HepG2 (cell line): ENCODE measurements around the gene MIER2. TPM values are rescaled to one million over a fixed set of nuclear protein-coding genes. Genes with fewer than 3 reads are reported as not detected.

Experiments
- ATAC-seq: fragments of 200-7000 bp; cut with Tn5 transposase; 3 replicates; pipeline ENCODE4 v1.9.1; 2020; ENCODE audit warnings: mild to moderate bottlenecking, moderate library complexity
- BruUV-seq: library from RNA; stranded (reverse); fragments of 400-500 nt; replicated peaks from 2 replicates; lab custom pipeline; 2021; lab: Mats Ljungman, UMichigan
- CTCF ChIA-PET: fragments of 300-600 bp; formaldehyde crosslinking; extraction: SDS; loops from one replicate; lab custom pipeline; 2021; ENCODE audit warnings: low total read pairs, inconsistent platforms, low intra/inter-chr PET ratio; lab: Yijun Ruan, JAX
- POLR2A ChIA-PET: fragments of 350-600 bp; sonication (Branson Sonifier 250); formaldehyde crosslinking; loops from one replicate; lab custom pipeline; 2020; ENCODE audit warnings: antibody characterized with exemption, inconsistent platforms; lab: Yijun Ruan, JAX
- DNase-seq: peaks from one replicate; pipeline ENCODE4 v3.0.0-alpha.2; 2015; ENCODE audit warnings: low spot score
- FAIRE-seq: peaks from 3 replicates; lab custom pipeline; 2011; peaks lifted over from hg19 to GRCh38; lab: Jason Lieb, UNC
- H2AFZ ChIP-seq: one replicate; pipeline ENCODE4 v1.6.1; 2011; ENCODE audit warnings: low read length, inconsistent platforms
- H3K27ac ChIP-seq: fragments of 300-600 bp; 3 replicates; pipeline ENCODE4 v1.8.0; 2011; ENCODE audit warnings: mixed run types, mild to moderate bottlenecking, mixed read lengths, low read length, inconsistent platforms; ENCODE audit not compliant: insufficient read depth; ENCODE audit errors: extremely low read length
- H3K27me3 ChIP-seq, 2 experiments: fragments of 200-600 bp in 1 of 2; 2 replicates in 1 of 2; 3 replicates in 1 of 2; pipeline versions ENCODE4 v1.6.0 to v1.8.0; 2011; ENCODE audit warnings: low read length in 2 of 2, mild to moderate bottlenecking in 2 of 2, moderate library complexity in 2 of 2, inconsistent platforms in 1 of 2; ENCODE audit not compliant: insufficient read depth in 2 of 2, control insufficient read depth in 1 of 2
- H3K36me3 ChIP-seq, 2 experiments: fragments of 200-600 bp in 1 of 2; replicated peaks in 1 of 2; 2 replicates in 1 of 2; 3 replicates in 1 of 2; pipeline versions ENCODE4 v1.5.1 to v1.8.0; 2011; ENCODE audit warnings: low read length in 2 of 2, inconsistent platforms in 1 of 2; ENCODE audit not compliant: insufficient read depth in 2 of 2, control insufficient read depth in 1 of 2
- H3K4me1 ChIP-seq: 2 replicates; pipeline ENCODE4 v1.5.1; 2012; ENCODE audit warnings: low read length, inconsistent platforms; ENCODE audit not compliant: insufficient read depth
- H3K4me2 ChIP-seq: 2 replicates; pipeline ENCODE4 v1.6.0; 2011; ENCODE audit warnings: low read depth, low read length, inconsistent platforms
- H3K4me3 ChIP-seq, 3 experiments: fragments of 200-600 bp in 1 of 3; sonication (generic), shearing (Covaris generic) in 1 of 3; replicated peaks in 1 of 3; 2 replicates each; pipeline ENCODE4 v1.5.1; 2011 to 2016; ENCODE audit warnings: low read length in 3 of 3, inconsistent platforms in 2 of 3, low read depth in 2 of 3, mild to moderate bottlenecking in 2 of 3, control low read depth in 1 of 3, mixed read lengths in 1 of 3; ENCODE audit not compliant: insufficient read depth in 1 of 3
- H3K79me2 ChIP-seq: one replicate; pipeline ENCODE4 v1.6.1; 2011; ENCODE audit warnings: low read length, inconsistent platforms; ENCODE audit not compliant: insufficient read depth
- H3K9ac ChIP-seq: 2 replicates; pipeline ENCODE4 v1.6.0; 2011; ENCODE audit warnings: mild to moderate bottlenecking, low read depth, low read length, inconsistent platforms; ENCODE audit not compliant: insufficient read depth
- H3K9me3 ChIP-seq: 2 replicates; pipeline ENCODE4 v1.5.1; 2012; ENCODE audit warnings: mild to moderate bottlenecking, low read length
- H4K20me1 ChIP-seq: 2 replicates; pipeline ENCODE4 v1.6.0; 2011; ENCODE audit warnings: inconsistent platforms, mild to moderate bottlenecking, low read length, moderate library complexity; ENCODE audit not compliant: insufficient read depth
- CBX5 ChIP-seq: sonication (generic); formaldehyde crosslinking; IDR thresholded peaks from 2 replicates; pipeline ENCODE4 v1.4.0; 2020; ENCODE audit warnings: missing genetic modification reagents, borderline replicate concordance
- DNMT1 ChIP-seq: sonication (generic); formaldehyde crosslinking; IDR thresholded peaks from 2 replicates; pipeline ENCODE4 v1.5.1; 2020; ENCODE audit warnings: mild to moderate bottlenecking, missing genetic modification reagents
- GPN1 ChIP-seq: sonication (generic); formaldehyde crosslinking; IDR thresholded peaks from 2 replicates; pipeline ENCODE4 v1.5.1; 2020; ENCODE audit warnings: missing genetic modification reagents, borderline replicate concordance
- GTF2F1 ChIP-seq: fragments of 150-350 bp; IDR thresholded peaks from 2 replicates; pipeline ENCODE4 v1.6.1; 2014; ENCODE audit warnings: low read length
- PRDM4 ChIP-seq: sonication (generic); formaldehyde crosslinking; IDR thresholded peaks from 2 replicates; pipeline ENCODE4 v1.9.0; 2021; ENCODE audit warnings: missing genetic modification reagents, borderline replicate concordance
- SMARCE1 ChIP-seq: fragments of 450-650 bp; IDR thresholded peaks from 2 replicates; pipeline ENCODE4 v1.6.1; 2017; ENCODE audit warnings: borderline replicate concordance
- ZFP36 ChIP-seq: fragments of 150-350 bp; IDR thresholded peaks from 2 replicates; pipeline ENCODE4 v1.6.1; 2018; ENCODE audit warnings: borderline replicate concordance, low read length, low read depth; ENCODE audit not compliant: partially characterized antibody
- ZNF275 ChIP-seq: sonication (generic); formaldehyde crosslinking; IDR thresholded peaks from 2 replicates; pipeline ENCODE4 v1.8.0; 2022; ENCODE audit warnings: missing genetic modification reagents, mild to moderate bottlenecking, inconsistent platforms, borderline replicate concordance
- ZNF629 ChIP-seq: sonication (generic); formaldehyde crosslinking; conservative IDR thresholded peaks from 2 replicates; pipeline ENCODE4 v1.5.0; 2020; ENCODE audit warnings: missing genetic modification reagents
- ZNF784 ChIP-seq: sonication (generic); formaldehyde crosslinking; IDR thresholded peaks from 2 replicates; pipeline ENCODE4 v1.5.1; 2020; ENCODE audit warnings: missing genetic modification reagents, mild to moderate bottlenecking, borderline replicate concordance
- ZSCAN29 ChIP-seq: sonication (generic); formaldehyde crosslinking; conservative IDR thresholded peaks from 2 replicates; pipeline ENCODE4 v1.4.0; 2020; ENCODE audit warnings: mild to moderate bottlenecking, missing genetic modification reagents
- WGBS: methylation state at CpG from one replicate; pipeline ENCODE4 v1.1.6; 2017; ENCODE audit warnings: low lambda C conversion rate; 5-methylcytosine and 5-hydroxymethylcytosine counted together
- in situ Hi-C: cut with HindIII; loops from 2 replicates; pipeline ENCODE4 v1.10.0; 2017; ENCODE audit warnings: low pct_unique_long_range_greater_than_20kb; ENCODE audit not compliant: extremely low pct_ligation_motif_present
- intact Hi-C: fragments of 100-400 bp; cut with micrococcal nuclease; formaldehyde crosslinking; loops from one replicate; pipeline ENCODE4 v1.10.0; 2022; ENCODE audit not compliant: unreplicated experiment
- polyA plus RNA-seq, 8 experiments: library from polyadenylated mRNA; depleted of rRNA in 3 of 8; stranded (reverse) in 7 of 8; unstranded in 1 of 8; fragments of >200 nt; fragmentation: Illumina TruSeq in 4 of 8; extraction: Trizol in 4 of 8; gene quantifications; 2 replicates each; pipeline versions ENCODE4 v1.2.1 to v1.2.3, GENCODE V29; 2011 to 2016; ENCODE audit warnings: low read depth in 4 of 8, missing spikeins in 1 of 8, mixed read lengths in 1 of 8; ENCODE audit not compliant: insufficient read depth in 1 of 8
- total RNA-seq, 5 experiments: library from RNA; depleted of rRNA; stranded (reverse); fragments of >200 nt; fragmentation: Illumina TruSeq; extraction: Trizol; gene quantifications; 2 replicates each; pipeline ENCODE4 v1.2.3, GENCODE V29; 2016; ENCODE audit warnings: low read depth in 1 of 5
- TF ChIP-seq, protein P1 (sequence below): sonication (generic); formaldehyde crosslinking; IDR thresholded peaks from 2 replicates; pipeline ENCODE4 v1.4.0; 2020; ENCODE audit warnings: missing genetic modification reagents

MIER2 gene
- total and polyA plus RNA-seq, 2 of the 13 experiments (the other 11 are each of a cell fraction or from before 2014, with no cell fraction given): 9.6 to 25.7 TPM

DNA sequence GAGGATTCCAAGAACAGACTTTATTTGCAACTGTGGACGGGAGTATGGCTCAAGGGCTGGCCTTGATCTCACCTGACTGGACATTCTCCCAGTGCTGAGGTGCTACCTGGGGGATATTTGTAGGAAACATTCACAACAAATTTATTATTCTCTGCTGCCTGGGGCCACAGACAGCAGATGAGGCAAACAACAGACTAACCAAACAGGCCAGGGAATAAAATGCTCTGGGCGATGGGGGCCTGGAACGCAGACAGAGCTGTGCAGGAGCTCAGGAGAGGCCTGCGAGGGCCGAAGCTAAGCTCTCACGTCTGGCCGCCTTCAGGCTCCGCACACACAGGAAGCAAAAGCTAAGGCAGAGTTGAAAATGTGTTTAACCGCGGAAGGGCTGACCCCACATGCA lies 61.2 kb downstream of the MIER2 start (continued):
- TF ChIP-seq, protein P1, sequence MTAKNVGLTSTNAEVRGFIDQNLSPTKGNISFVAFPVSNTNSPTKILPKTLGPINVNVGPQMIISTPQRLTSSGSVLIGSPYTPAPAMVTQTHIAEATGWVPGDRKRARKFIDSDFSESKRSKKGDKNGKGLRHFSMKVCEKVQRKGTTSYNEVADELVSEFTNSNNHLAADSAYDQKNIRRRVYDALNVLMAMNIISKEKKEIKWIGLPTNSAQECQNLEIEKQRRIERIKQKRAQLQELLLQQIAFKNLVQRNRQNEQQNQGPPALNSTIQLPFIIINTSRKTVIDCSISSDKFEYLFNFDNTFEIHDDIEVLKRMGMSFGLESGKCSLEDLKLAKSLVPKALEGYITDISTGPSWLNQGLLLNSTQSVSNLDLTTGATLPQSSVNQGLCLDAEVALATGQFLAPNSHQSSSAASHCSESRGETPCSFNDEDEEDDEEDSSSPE (CRISPR knock-in tag): no peak
- no peak for TF ChIP-seq GPN1 (CRISPR knock-in tag)

- Histone ChIP-seq H2AFZ (no peak overlapping the region), H3K27me3 (peaks cover 4 to 23% of the 10 kb centered on the region in 2 experiments; a peak in 4 of 5 replicates), H3K36me3 (no peaks in the 10 kb centered on the region), H3K4me2 (no peak overlapping the region), H3K4me1 (no peaks in the 10 kb centered on the region), H3K27ac (no peak overlapping the region), H3K9me3 (no peaks in the 10 kb centered on the region), H4K20me1 (no peaks in the 10 kb centered on the region)
- ATAC-seq: no peak
- in situ Hi-C loops: no loop called here
- no TSS peak for BruUV-seq
- POLR2A ChIA-PET: no interaction called here
- intact Hi-C loops: no loop called here
- TF ChIP-seq ZFP36 (no peak), ZNF629 (CRISPR knock-in tag) (peak; percentile 54)
- TF ChIP-seq, all 625 proteins: peak for 1
- no peak for DNase-seq
- no peak for FAIRE-seq
- no peaks in the 10 kb centered on the region for H3K79me2 ChIP-seq
- no peak overlapping the region for H3K9ac ChIP-seq
- CTCF ChIA-PET: no interaction called here
- no peak overlapping the region for H3K4me3 ChIP-seq
- 40% methylated on average over 12 of the region's 13 CpGs for WGBS
Measured at GRCh38 chr19:282501-282900, 62.1 kb downstream of the MIER2 start.

GRCh38 chr19:281992-282391 lies 62.6 kb downstream of the MIER2 start:
- Histone ChIP-seq H3K27ac (no peak overlapping the region), H3K4me2 (no peak overlapping the region), H3K36me3 (no peaks in the 10 kb centered on the region), H2AFZ (no peak overlapping the region), H3K79me2 (no peaks in the 10 kb centered on the region), H3K4me3 (no peak overlapping the region), H4K20me1 (no peaks in the 10 kb centered on the region), H3K9ac (no peak overlapping the region), H3K4me1 (no peaks in the 10 kb centered on the region), H3K27me3 (peaks cover 4 to 25% of the 10 kb centered on the region in 2 experiments; a peak in 4 of 5 replicates), H3K9me3 (no peaks in the 10 kb centered on the region)
- ChIA-PET CTCF (no interaction called here), POLR2A (no interaction called here)
- intact Hi-C loops (no loop called here), in situ Hi-C loops (no loop called here)
- no peak for ATAC-seq
- WGBS: 15% methylated on average over 6 of the region's 10 CpGs
- no peak for DNase-seq
- FAIRE-seq: no peak
- BruUV-seq: no TSS peak
- TF ChIP-seq SMARCE1 (no peak), ZNF275 (CRISPR knock-in tag) (no peak), CBX5 (CRISPR knock-in tag) (no peak), GTF2F1 (no peak), ZSCAN29 (CRISPR knock-in tag) (no peak), DNMT1 (CRISPR knock-in tag) (no peak), ZNF784 (CRISPR knock-in tag) (no peak), PRDM4 (CRISPR knock-in tag) (no peak)
